Peyer's patch (tissue), 4 donors: ENCODE results near the gene FGF2.

Experiments
- CTCF ChIP-seq, 6 experiments: fragments of 450-650 bp in 4 of 6; fragments of 200-600 bp in 2 of 6; sonication (generic) in 1 of 6; IDR thresholded peaks; one replicate each; pipeline ENCODE4 v1.5.1; 2017 to 2019; ENCODE audit warnings: antibody characterized with exemption in 6 of 6, mild to moderate bottlenecking in 3 of 6, moderate library complexity in 1 of 6
- POLR2A ChIP-seq, 2 donors: fragments of 450-650 bp; IDR thresholded peaks; one replicate each; pipeline ENCODE4 v1.5.1; 2017; ENCODE audit warnings: antibody characterized with exemption in 2 of 2, mild to moderate bottlenecking in 2 of 2, moderate library complexity in 2 of 2

GRCh38 chr4:122851568-122851967 lies 24.9 kb downstream of the FGF2 start:
- TF ChIP-seq POLR2A (IDR thresholded peaks at IDR 0.05) (no peak), CTCF (IDR thresholded peaks at IDR 0.05) (no peak)
